ENCODE data around the gene DLGAP1. TPM values are rescaled to one million over a fixed set of nuclear protein-coding genes. Genes with fewer than 3 reads are reported as not detected.

Gene DLGAP1
- total and polyA plus RNA-seq, 7 experiments from 2014 or later, result 0.32 to 1.0 TPM; not detected in 5

- intact Hi-C loops (cut with micrococcal nuclease), result loop anchor here in 1 of 2 donors (10.0 kb wide), 1 partner anchor 62 kb away; no protein-coding TSS in a partner anchor
- no peak overlapping the region for H3K4me3 Mint-ChIP-seq
- no peaks in the 10 kb centered on the region for H3K4me1 ChIP-seq (ENCODE audit: control insufficient read depth in 2 of 2, insufficient read depth in 2 of 2, low read length in 2 of 2)
- no peaks in the 10 kb centered on the region for H3K36me3 Mint-ChIP-seq
- no peak overlapping the region for H3K27ac ChIP-seq (ENCODE audit: low read depth, low read length)
- no peaks in the 10 kb centered on the region for H3K9me3 ChIP-seq (ENCODE audit: control insufficient read depth in 2 of 3, low read length in 3 of 3)
- peaks cover 0 to 5% (median 0%) of the 10 kb centered on the region in 7 donors for H3K4me1 Mint-ChIP-seq
- no peak overlapping the region for H3K27ac Mint-ChIP-seq
- no peak for ATAC-seq
- H3K27me3 ChIP-seq (ENCODE audit: control insufficient read depth in 2 of 2, insufficient read depth in 2 of 2, low read length in 2 of 2), result no peaks in the 10 kb centered on the region
- no peaks in the 10 kb centered on the region for H3K36me3 ChIP-seq (ENCODE audit: control insufficient read depth in 2 of 3, insufficient read depth in 3 of 3, low read length in 3 of 3)
- ChIA-PET CTCF (interaction anchor here (1.0 to 1.3 kb wide), 2 partner anchors 10 to 12 kb away, joined by 3 to 4 read pairs; no protein-coding TSS in a partner anchor), POLR2A (no interaction called here)
- H3K9me3 Mint-ChIP-seq, result peaks cover 0 to 4% (median 0%) of the 10 kb centered on the region in 11 donors
- no peak overlapping the region for H3K4me3 ChIP-seq (ENCODE audit: low read length)
- H3K27me3 Mint-ChIP-seq, result peaks cover 0 to 32% (median 10%) of the 10 kb centered on the region in 5 donors
- no peak for DNase-seq
These were observed 358.6 kb downstream of the DLGAP1 start for GRCh38 chr18:4096486-4096885.

DNA sequence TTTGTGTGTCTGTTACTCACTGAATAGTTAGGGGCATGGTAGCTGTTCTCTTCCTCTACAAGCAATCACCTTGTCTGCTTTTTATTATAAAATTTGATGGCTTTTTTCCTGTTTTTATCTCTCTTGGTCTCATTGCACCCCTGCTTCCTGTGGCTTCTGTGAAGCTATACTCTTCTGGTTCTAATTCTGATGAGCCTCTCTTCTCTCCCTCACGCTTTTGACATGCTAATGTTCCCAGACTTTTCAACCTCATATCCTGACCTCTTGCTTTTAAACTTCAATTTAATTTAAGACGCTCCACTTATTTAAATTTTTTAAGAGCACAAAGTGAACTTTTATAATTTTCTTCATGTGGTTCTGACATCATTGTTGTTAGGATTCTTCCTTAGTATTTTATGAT is 361.4 kb downstream of the DLGAP1 start:
- Mint-ChIP-seq H3K27ac (peak overlapping the region in 1 of 9 donors; percentile 5), H3K27me3 (peaks cover 0 to 32% (median 18%) of the 10 kb centered on the region in 5 donors)
- POLR2A ChIA-PET, result interaction anchor here (0.6 kb wide), 1 partner anchor 1234 kb away, joined by 3 read pairs; no protein-coding TSS in a partner anchor

DNA sequence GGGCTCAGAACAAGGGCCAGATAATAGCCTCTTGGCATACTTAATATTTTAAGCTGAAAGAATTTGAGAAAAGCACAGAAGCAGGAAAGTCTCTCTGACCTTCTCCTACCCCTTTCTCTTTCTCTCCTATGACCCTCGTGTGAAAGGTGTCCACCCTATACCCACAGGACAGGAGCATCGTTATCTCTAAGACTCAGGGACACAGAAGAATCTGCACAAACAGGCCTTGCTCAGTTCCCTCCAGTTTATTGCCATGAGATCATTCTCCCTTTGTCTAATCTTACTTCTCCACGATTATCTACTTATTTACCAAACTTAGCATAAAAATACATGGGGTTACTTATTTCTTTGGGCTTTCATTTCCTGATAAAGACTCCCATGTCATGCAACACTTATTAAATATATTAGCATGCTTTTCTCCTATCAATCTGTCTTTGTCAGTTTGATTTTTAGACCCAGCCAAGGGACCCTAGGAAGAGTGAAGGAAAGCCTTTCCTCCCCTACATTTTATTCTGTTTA is 370.7 kb downstream of the DLGAP1 start:
- H3K27ac ChIP-seq (ENCODE audit: low read depth, low read length), result no peak overlapping the region
- no peaks in the 10 kb centered on the region for H3K27me3 ChIP-seq (ENCODE audit: control insufficient read depth in 2 of 2, insufficient read depth in 2 of 2, low read length in 2 of 2)
- ATAC-seq, result no peak
- ChIA-PET POLR2A (no interaction called here), CTCF (no interaction called here)
- H3K4me3 ChIP-seq (ENCODE audit: low read length), result no peak overlapping the region
- DNase-seq, result no peak
- H3K4me3 Mint-ChIP-seq, result no peak overlapping the region
- no peak overlapping the region for H3K27ac Mint-ChIP-seq
- H3K4me1 ChIP-seq (ENCODE audit: control insufficient read depth in 2 of 2, insufficient read depth in 2 of 2, low read length in 2 of 2), result no peaks in the 10 kb centered on the region
- H3K9me3 Mint-ChIP-seq, result peaks cover 0 to 14% (median 4%) of the 10 kb centered on the region in 11 donors
- H3K36me3 Mint-ChIP-seq, result peaks cover 0 to 5% (median 0%) of the 10 kb centered on the region in 5 donors
- intact Hi-C loops (cut with micrococcal nuclease), result no loop called here
- no peaks in the 10 kb centered on the region for H3K36me3 ChIP-seq (ENCODE audit: control insufficient read depth in 2 of 3, insufficient read depth in 3 of 3, low read length in 3 of 3)
- H3K27me3 Mint-ChIP-seq, result peaks cover 0 to 15% (median 8%) of the 10 kb centered on the region in 5 donors
- H3K9me3 ChIP-seq (ENCODE audit: control insufficient read depth in 2 of 3, low read length in 3 of 3), result no peaks in the 10 kb centered on the region
- no peaks in the 10 kb centered on the region for H3K4me1 Mint-ChIP-seq

More for the DNA sequence above, 361.4 kb downstream of the DLGAP1 start:
- Histone ChIP-seq H3K36me3 (ENCODE audit: control insufficient read depth in 2 of 3, insufficient read depth in 3 of 3, low read length in 3 of 3) (no peaks in the 10 kb centered on the region), H3K4me3 (ENCODE audit: low read length) (no peak overlapping the region), H3K27ac (ENCODE audit: low read depth, low read length) (no peak overlapping the region), H3K4me1 (ENCODE audit: control insufficient read depth in 2 of 2, insufficient read depth in 2 of 2, low read length in 2 of 2) (no peaks in the 10 kb centered on the region), H3K27me3 (ENCODE audit: control insufficient read depth in 2 of 2, insufficient read depth in 2 of 2, low read length in 2 of 2) (no peaks in the 10 kb centered on the region), H3K9me3 (ENCODE audit: control insufficient read depth in 2 of 3, low read length in 3 of 3) (no peaks in the 10 kb centered on the region)
- H3K4me1 Mint-ChIP-seq, result peaks cover 0 to 1% (median 0%) of the 10 kb centered on the region in 7 donors
- ATAC-seq, result no peak
- H3K36me3 Mint-ChIP-seq, result no peaks in the 10 kb centered on the region
- intact Hi-C loops (cut with micrococcal nuclease), result loop anchor here in 1 of 2 donors (10.0 kb wide), 1 partner anchor 59 kb away; no protein-coding TSS in a partner anchor
- H3K4me3 Mint-ChIP-seq, result no peak overlapping the region
- H3K9me3 Mint-ChIP-seq, result peaks cover 0 to 7% (median 0%) of the 10 kb centered on the region in 11 donors
- CTCF ChIA-PET, result no interaction called here
- DNase-seq, result no peak

DNA sequence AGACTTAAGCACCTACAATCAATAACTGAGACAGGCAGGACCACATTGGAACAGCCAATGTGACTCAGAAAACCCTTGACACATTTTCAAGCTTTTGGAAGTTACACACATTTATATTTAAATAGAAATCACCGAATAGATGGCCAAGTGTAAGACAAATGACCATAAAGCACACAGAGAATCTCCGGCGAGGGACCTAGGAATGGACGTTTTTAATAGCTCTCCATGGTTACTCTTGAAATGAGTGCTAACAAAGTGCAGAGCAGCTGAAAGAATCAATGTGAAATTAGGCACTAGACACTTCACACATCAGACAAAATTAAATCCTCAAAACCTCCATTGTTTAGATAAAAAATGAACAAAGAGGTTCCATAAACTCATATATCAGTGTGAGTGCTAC is 376.9 kb downstream of the DLGAP1 start:
- H3K27me3 ChIP-seq (ENCODE audit: control insufficient read depth in 2 of 2, insufficient read depth in 2 of 2, low read length in 2 of 2), result no peaks in the 10 kb centered on the region
- Mint-ChIP-seq H3K27me3 (peaks cover 0 to 7% (median 4%) of the 10 kb centered on the region in 5 donors), H3K4me3 (no peak overlapping the region), H3K4me1 (no peaks in the 10 kb centered on the region), H3K27ac (no peak overlapping the region), H3K36me3 (no peaks in the 10 kb centered on the region), H3K9me3 (peaks cover 0 to 2% (median 0%) of the 10 kb centered on the region in 11 donors)
- no peaks in the 10 kb centered on the region for H3K4me1 ChIP-seq (ENCODE audit: control insufficient read depth in 2 of 2, insufficient read depth in 2 of 2, low read length in 2 of 2)
- CTCF ChIA-PET, result no interaction called here
- intact Hi-C loops (cut with micrococcal nuclease), result no loop called here
- no peak overlapping the region for H3K27ac ChIP-seq (ENCODE audit: low read depth, low read length)
- POLR2A ChIA-PET, result no interaction called here
- H3K9me3 ChIP-seq (ENCODE audit: control insufficient read depth in 2 of 3, low read length in 3 of 3), result no peaks in the 10 kb centered on the region
- no peak for ATAC-seq
- H3K36me3 ChIP-seq (ENCODE audit: control insufficient read depth in 2 of 3, insufficient read depth in 3 of 3, low read length in 3 of 3), result no peaks in the 10 kb centered on the region
- H3K4me3 ChIP-seq (ENCODE audit: low read length), result no peak overlapping the region
- no peak for DNase-seq

DNA sequence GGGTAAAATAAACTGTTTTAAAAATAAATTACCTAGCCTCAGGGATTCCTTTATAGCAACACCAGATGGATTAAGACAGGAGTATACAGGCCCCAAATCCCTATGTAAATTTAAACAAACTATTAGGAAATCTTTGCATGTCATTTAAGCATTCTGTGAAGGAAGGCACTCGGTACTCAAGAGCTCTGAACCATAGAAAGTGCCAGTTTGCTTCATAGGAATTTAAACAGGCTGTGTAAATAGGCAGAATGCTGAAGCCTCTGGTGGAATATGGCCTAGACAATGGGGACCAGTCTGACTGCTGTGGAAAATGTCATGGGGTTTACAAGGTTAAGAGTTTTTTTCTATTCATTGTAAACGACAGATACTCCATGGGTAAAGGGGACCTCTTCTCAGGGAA is 377.4 kb downstream of the DLGAP1 start:
- Histone ChIP-seq H3K27ac (ENCODE audit: low read depth, low read length) (no peak overlapping the region), H3K27me3 (ENCODE audit: control insufficient read depth in 2 of 2, insufficient read depth in 2 of 2, low read length in 2 of 2) (no peaks in the 10 kb centered on the region), H3K4me3 (ENCODE audit: low read length) (no peak overlapping the region), H3K4me1 (ENCODE audit: control insufficient read depth in 2 of 2, insufficient read depth in 2 of 2, low read length in 2 of 2) (no peaks in the 10 kb centered on the region), H3K9me3 (ENCODE audit: control insufficient read depth in 2 of 3, low read length in 3 of 3) (no peaks in the 10 kb centered on the region), H3K36me3 (ENCODE audit: control insufficient read depth in 2 of 3, insufficient read depth in 3 of 3, low read length in 3 of 3) (no peaks in the 10 kb centered on the region)
- Mint-ChIP-seq H3K4me3 (no peak overlapping the region), H3K36me3 (no peaks in the 10 kb centered on the region), H3K4me1 (no peaks in the 10 kb centered on the region), H3K27me3 (peaks cover 0 to 9% (median 7%) of the 10 kb centered on the region in 5 donors), H3K9me3 (peaks cover 0 to 2% (median 0%) of the 10 kb centered on the region in 11 donors), H3K27ac (no peak overlapping the region)
- no peak for ATAC-seq
- intact Hi-C loops (cut with micrococcal nuclease), result no loop called here
- POLR2A ChIA-PET, result no interaction called here
- CTCF ChIA-PET, result no interaction called here
- no peak for DNase-seq

DNA sequence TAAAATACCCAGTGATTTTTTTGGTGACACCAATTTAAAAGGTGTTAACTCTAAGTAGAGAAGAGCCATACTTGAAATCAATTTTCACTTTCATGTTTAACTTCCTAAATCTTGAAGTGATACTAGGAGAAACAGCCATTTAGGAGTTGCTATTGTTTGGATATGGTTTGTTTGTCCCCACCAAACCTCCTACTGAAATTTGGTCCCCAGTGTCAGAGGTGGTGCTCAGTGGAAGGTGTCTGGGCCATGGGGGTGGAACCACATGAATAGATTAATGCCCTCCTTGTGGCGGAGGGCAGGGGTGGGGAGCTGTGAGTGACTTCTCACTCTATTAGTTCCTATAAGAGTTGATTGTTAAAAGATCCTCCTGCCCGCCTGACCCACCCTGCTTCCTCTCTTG is 377.9 kb downstream of the DLGAP1 start:
- Mint-ChIP-seq H3K27ac (no peak overlapping the region), H3K4me3 (no peak overlapping the region), H3K36me3 (no peaks in the 10 kb centered on the region), H3K9me3 (peaks cover 0 to 2% (median 0%) of the 10 kb centered on the region in 11 donors), H3K4me1 (no peaks in the 10 kb centered on the region), H3K27me3 (peaks cover 0 to 10% (median 7%) of the 10 kb centered on the region in 5 donors)
- Histone ChIP-seq H3K27me3 (ENCODE audit: control insufficient read depth in 2 of 2, insufficient read depth in 2 of 2, low read length in 2 of 2) (no peaks in the 10 kb centered on the region), H3K4me1 (ENCODE audit: control insufficient read depth in 2 of 2, insufficient read depth in 2 of 2, low read length in 2 of 2) (no peaks in the 10 kb centered on the region), H3K9me3 (ENCODE audit: control insufficient read depth in 2 of 3, low read length in 3 of 3) (no peaks in the 10 kb centered on the region), H3K27ac (ENCODE audit: low read depth, low read length) (no peak overlapping the region), H3K36me3 (ENCODE audit: control insufficient read depth in 2 of 3, insufficient read depth in 3 of 3, low read length in 3 of 3) (no peaks in the 10 kb centered on the region), H3K4me3 (ENCODE audit: low read length) (no peak overlapping the region)
- DNase-seq (no peak), ATAC-seq (no peak)
- POLR2A ChIA-PET, result no interaction called here
- CTCF ChIA-PET, result no interaction called here
- intact Hi-C loops (cut with micrococcal nuclease), result no loop called here

DNA sequence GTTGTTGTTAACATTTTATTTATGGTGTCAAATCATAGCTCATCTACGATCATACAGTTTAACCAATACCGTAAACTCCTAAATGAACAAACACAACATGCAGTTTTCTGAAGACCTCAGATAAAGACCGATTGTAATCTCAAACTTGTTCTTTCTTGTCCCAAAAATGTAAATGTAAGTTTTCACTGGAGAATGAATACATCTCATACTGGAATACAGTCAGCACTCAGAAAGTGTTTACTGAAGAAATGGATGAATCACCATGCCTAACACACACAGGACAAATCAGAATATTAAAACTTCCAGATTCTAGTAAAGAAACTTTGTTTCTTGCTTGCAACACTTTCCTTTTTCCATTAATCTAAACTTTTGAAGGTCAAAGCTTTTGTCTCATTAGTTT is 380.5 kb downstream of the DLGAP1 start:
- ChIA-PET CTCF (no interaction called here), POLR2A (no interaction called here)
- Mint-ChIP-seq H3K4me3 (no peak overlapping the region), H3K9me3 (no peaks in the 10 kb centered on the region), H3K4me1 (no peaks in the 10 kb centered on the region), H3K27me3 (peaks cover 0 to 14% (median 4%) of the 10 kb centered on the region in 5 donors), H3K36me3 (no peaks in the 10 kb centered on the region), H3K27ac (no peak overlapping the region)
- Histone ChIP-seq H3K27me3 (ENCODE audit: control insufficient read depth in 2 of 2, insufficient read depth in 2 of 2, low read length in 2 of 2) (no peaks in the 10 kb centered on the region), H3K9me3 (ENCODE audit: control insufficient read depth in 2 of 3, low read length in 3 of 3) (no peaks in the 10 kb centered on the region), H3K27ac (ENCODE audit: low read depth, low read length) (no peak overlapping the region), H3K4me1 (ENCODE audit: control insufficient read depth in 2 of 2, insufficient read depth in 2 of 2, low read length in 2 of 2) (no peaks in the 10 kb centered on the region), H3K4me3 (ENCODE audit: low read length) (no peak overlapping the region), H3K36me3 (ENCODE audit: control insufficient read depth in 2 of 3, insufficient read depth in 3 of 3, low read length in 3 of 3) (no peaks in the 10 kb centered on the region)
- intact Hi-C loops (cut with micrococcal nuclease), result no loop called here
- no peak for ATAC-seq
- no peak for DNase-seq

Measured in naive thymus-derived CD4-positive, alpha-beta T cell (primary cell).